WTC11 (cell line): ENCODE measurements around the gene FAM171A1. TPM values are rescaled to one million over a fixed set of nuclear protein-coding genes. Genes with fewer than 3 reads are reported as not detected.

Experiments
- ATAC-seq: fragments of 200-7000 bp; cut with Tn5 transposase; 2 replicates; pipeline ENCODE4 v1.10.0; 2021; ENCODE audit warnings: mild to moderate bottlenecking, moderate library complexity
- CTCF ChIA-PET: fragments of 300-600 bp; sonication (Branson Sonifier 250); formaldehyde crosslinking; loops from one replicate; lab custom pipeline; 2021; ENCODE audit warnings: antibody characterized with exemption; lab: Charles Lee
- POLR2A ChIA-PET: fragments of 350-600 bp; sonication (Branson Sonifier 250); formaldehyde crosslinking; loops from one replicate; lab custom pipeline; 2021; ENCODE audit warnings: antibody characterized with exemption; lab: Charles Lee
- DNase-seq: peaks from one replicate; pipeline ENCODE4 v3.0.0; 2021; ENCODE audit warnings: low spot score
- H3K27ac Mint-ChIP-seq: 2 replicates; pipeline ENCODE4 v1.8.0; 2021; ENCODE audit warnings: mixed read lengths
- H3K27me3 Mint-ChIP-seq: 2 replicates; pipeline ENCODE4 v1.8.0; 2021; ENCODE audit warnings: low read depth, mild to moderate bottlenecking, moderate library complexity, mixed read lengths
- H3K36me3 Mint-ChIP-seq: 2 replicates; pipeline ENCODE4 v1.8.0; 2021; ENCODE audit warnings: mixed read lengths
- H3K4me1 Mint-ChIP-seq: 2 replicates; pipeline ENCODE4 v1.8.0; 2022; ENCODE audit warnings: mixed read lengths
- H3K4me3 Mint-ChIP-seq: 2 replicates; pipeline ENCODE4 v1.8.0; 2021; ENCODE audit warnings: mild to moderate bottlenecking, moderate library complexity, mixed read lengths
- H3K9me3 Mint-ChIP-seq: 2 replicates; pipeline ENCODE4 v1.8.0; 2021; ENCODE audit warnings: mixed read lengths
- CBFB ChIP-seq: sonication (generic); formaldehyde crosslinking; IDR thresholded peaks from 2 replicates; pipeline ENCODE4 v1.8.1; 2022; ENCODE audit warnings: mild to moderate bottlenecking, low read depth, missing genetic modification reagents
- CREB1 ChIP-seq: sonication (generic); formaldehyde crosslinking; IDR thresholded peaks from 2 replicates; pipeline ENCODE4 v1.8.0; 2023; ENCODE audit warnings: mild to moderate bottlenecking, missing genetic modification reagents
- IRF1 ChIP-seq: sonication (generic); formaldehyde crosslinking; IDR thresholded peaks from 2 replicates; pipeline ENCODE4 v1.8.0; 2023; ENCODE audit warnings: missing genetic modification reagents
- JUN ChIP-seq: sonication (generic); formaldehyde crosslinking; IDR thresholded peaks from 2 replicates; pipeline ENCODE4 v1.8.0; 2023; ENCODE audit warnings: mild to moderate bottlenecking, missing genetic modification reagents
- KAT7 ChIP-seq: sonication (generic); formaldehyde crosslinking; IDR thresholded peaks from 2 replicates; pipeline ENCODE4 v1.8.1; 2023; ENCODE audit warnings: missing genetic modification reagents, mild to moderate bottlenecking, borderline replicate concordance
- MAX ChIP-seq: sonication (generic); formaldehyde crosslinking; IDR thresholded peaks from 2 replicates; pipeline ENCODE4 v1.8.0; 2022; ENCODE audit warnings: mild to moderate bottlenecking, missing genetic modification reagents
- MXD4 ChIP-seq: fragments of 250-450 bp; sonication (Bioruptor Pico); IDR thresholded peaks from 2 replicates; pipeline ENCODE4 v1.8.0; 2021; ENCODE audit warnings: mild to moderate bottlenecking, moderate library complexity, borderline replicate concordance
- MYBL2 ChIP-seq: sonication (generic); formaldehyde crosslinking; IDR thresholded peaks from 2 replicates; pipeline ENCODE4 v1.8.1; 2023; ENCODE audit warnings: mild to moderate bottlenecking, moderate library complexity, missing genetic modification reagents
- NFE2L1 ChIP-seq: sonication (generic); formaldehyde crosslinking; IDR thresholded peaks from 2 replicates; pipeline ENCODE4 v1.8.1; 2023; ENCODE audit warnings: missing genetic modification reagents
- NR2C2 ChIP-seq: sonication (generic); formaldehyde crosslinking; IDR thresholded peaks from 2 replicates; pipeline ENCODE4 v1.8.0; 2022; ENCODE audit warnings: mild to moderate bottlenecking, missing genetic modification reagents
- OVOL2 ChIP-seq: fragments of 250-450 bp; sonication (Bioruptor Pico); IDR thresholded peaks from 2 replicates; pipeline ENCODE4 v1.9.0; 2021; ENCODE audit warnings: mild to moderate bottlenecking, borderline replicate concordance
- ZBTB43 ChIP-seq: sonication (generic); formaldehyde crosslinking; IDR thresholded peaks from 2 replicates; pipeline ENCODE4 v1.8.1; 2023; ENCODE audit warnings: mild to moderate bottlenecking, missing genetic modification reagents
- ZNF219 ChIP-seq: sonication (generic); formaldehyde crosslinking; IDR thresholded peaks from 2 replicates; pipeline ENCODE4 v1.8.0; 2023; ENCODE audit warnings: missing genetic modification reagents, mild to moderate bottlenecking, borderline replicate concordance
- ZNF232 ChIP-seq: sonication (generic); formaldehyde crosslinking; IDR thresholded peaks from 2 replicates; pipeline ENCODE4 v1.8.0; 2022; ENCODE audit warnings: mild to moderate bottlenecking, missing genetic modification reagents
- ZNF512 ChIP-seq: sonication (generic); formaldehyde crosslinking; IDR thresholded peaks from 2 replicates; pipeline ENCODE4 v1.8.1; 2022; ENCODE audit warnings: missing genetic modification reagents, borderline replicate concordance
- total RNA-seq: library from RNA; stranded (reverse); gene quantifications from 3 replicates; pipeline ENCODE4 v1.2.3, GENCODE V29; 2021

Gene FAM171A1
- total RNA-seq, 1 experiment from 2014 or later, result 33.9 TPM

GRCh38 chr10:15228426-15228825 lies 142.7 kb downstream of the FAM171A1 start:
- Mint-ChIP-seq H3K9me3 (peaks cover 21% of the 10 kb centered on the region), H3K4me1 (no peaks in the 10 kb centered on the region), H3K4me3 (no peak overlapping the region), H3K36me3 (peaks cover 14% of the 10 kb centered on the region), H3K27me3 (no peaks in the 10 kb centered on the region), H3K27ac (no peak overlapping the region)
- CTCF ChIA-PET, result no interaction called here
- no peak for ATAC-seq
- POLR2A ChIA-PET, result interaction anchor here (0.7 kb wide), 1 partner anchor 29 kb away, joined by 7 read pairs; no protein-coding TSS in a partner anchor
- no peak for TF ChIP-seq NFE2L1 (CRISPR knock-in tag)
- no peak for TF ChIP-seq MAX (CRISPR knock-in tag)
- no peak for TF ChIP-seq KAT7 (CRISPR knock-in tag)
- TF ChIP-seq ZNF512 (CRISPR knock-in tag), result no peak
- no peak for TF ChIP-seq JUN (CRISPR knock-in tag)
- no peak for TF ChIP-seq MXD4
- TF ChIP-seq OVOL2 (CRISPR knock-in tag), result no peak
- DNase-seq, result no peak

GRCh38 chr10:15227611-15228372 lies 143.3 kb downstream of the FAM171A1 start:
- Mint-ChIP-seq H3K27me3 (no peaks in the 10 kb centered on the region), H3K4me1 (no peaks in the 10 kb centered on the region), H3K9me3 (peaks cover 21% of the 10 kb centered on the region), H3K36me3 (peaks cover 14% of the 10 kb centered on the region), H3K27ac (no peak overlapping the region), H3K4me3 (no peak overlapping the region)
- TF ChIP-seq IRF1 (CRISPR knock-in tag), result no peak
- ChIA-PET CTCF (interaction anchor here (0.7 kb wide), 1 partner anchor 34 kb away, joined by 3 read pairs; no protein-coding TSS in a partner anchor), POLR2A (interaction anchor here (0.7 kb wide), 1 partner anchor 28 kb away, joined by 7 read pairs; no protein-coding TSS in a partner anchor)
- DNase-seq (no peak), ATAC-seq (no peak)

DNA sequence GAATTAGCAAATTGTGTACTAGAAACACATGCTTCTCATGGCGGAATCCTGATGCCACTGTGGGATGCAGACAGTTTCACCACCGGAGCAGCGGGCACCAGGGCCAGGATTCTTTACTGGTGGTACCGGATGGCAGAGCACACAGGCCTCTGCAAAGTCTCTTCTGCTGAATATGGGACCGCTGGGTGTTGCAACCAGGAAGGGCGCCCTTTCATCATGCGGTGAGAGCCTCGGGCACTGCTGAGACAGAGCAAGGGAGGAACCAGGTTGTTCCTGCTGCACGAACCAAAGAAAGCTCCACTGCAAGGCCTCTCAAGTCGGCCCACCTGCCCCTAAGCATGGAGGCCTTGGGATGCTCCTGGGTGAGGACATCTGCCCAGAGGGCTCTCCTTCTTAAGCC lies 145.6 kb downstream of the FAM171A1 start:
- CTCF ChIA-PET, result no interaction called here

DNA sequence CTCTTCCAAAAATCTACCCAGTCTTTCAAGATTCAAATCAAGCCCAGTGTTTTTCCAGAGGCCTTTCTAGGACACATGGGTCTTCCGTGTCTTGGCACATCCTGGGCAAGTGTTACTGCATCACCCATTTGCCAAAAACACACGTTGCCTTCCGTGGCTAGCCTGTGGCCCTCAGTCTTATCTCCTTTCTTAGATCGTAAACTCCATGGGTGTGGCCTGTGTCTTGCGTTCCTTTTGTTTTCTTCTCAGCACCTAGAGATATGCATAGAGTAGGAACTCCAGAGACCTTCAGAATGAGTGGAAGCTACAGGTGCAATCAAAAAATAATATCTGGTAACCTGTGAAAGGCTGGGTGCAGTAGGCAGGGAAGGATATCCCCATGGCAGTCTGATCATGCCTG lies 146.1 kb downstream of the FAM171A1 start:
- peaks cover 14% of the 10 kb centered on the region for H3K36me3 Mint-ChIP-seq
- H3K9me3 Mint-ChIP-seq, result peaks cover 20% of the 10 kb centered on the region
- H3K4me1 Mint-ChIP-seq, result no peaks in the 10 kb centered on the region
- CTCF ChIA-PET, result no interaction called here
- TF ChIP-seq ZBTB43 (CRISPR knock-in tag) (no peak), NR2C2 (CRISPR knock-in tag) (no peak), ZNF219 (CRISPR knock-in tag) (no peak), ZNF232 (CRISPR knock-in tag) (no peak), MYBL2 (no peak), CREB1 (CRISPR knock-in tag) (no peak)
- POLR2A ChIA-PET, result no interaction called here
- H3K27ac Mint-ChIP-seq, result no peak overlapping the region
- no peak overlapping the region for H3K4me3 Mint-ChIP-seq
- ATAC-seq (no peak), DNase-seq (no peak)
- H3K27me3 Mint-ChIP-seq, result no peaks in the 10 kb centered on the region

More for the DNA sequence above, 145.6 kb downstream of the FAM171A1 start:
- DNase-seq (no peak), ATAC-seq (no peak)
- Mint-ChIP-seq H3K27ac (no peak overlapping the region), H3K4me1 (no peaks in the 10 kb centered on the region), H3K4me3 (no peak overlapping the region), H3K9me3 (peaks cover 21% of the 10 kb centered on the region), H3K27me3 (no peaks in the 10 kb centered on the region), H3K36me3 (peaks cover 14% of the 10 kb centered on the region)
- TF ChIP-seq ZBTB43 (CRISPR knock-in tag), result no peak
- no peak for TF ChIP-seq CBFB (CRISPR knock-in tag)
- POLR2A ChIA-PET, result no interaction called here
